ENCODE data around the gene POLRMT. TPM values are rescaled to one million over a fixed set of nuclear protein-coding genes. Genes with fewer than 3 reads are reported as not detected.

The POLRMT gene
- total RNA-seq, 1 experiment from 2014 or later: 100 TPM

DNA sequence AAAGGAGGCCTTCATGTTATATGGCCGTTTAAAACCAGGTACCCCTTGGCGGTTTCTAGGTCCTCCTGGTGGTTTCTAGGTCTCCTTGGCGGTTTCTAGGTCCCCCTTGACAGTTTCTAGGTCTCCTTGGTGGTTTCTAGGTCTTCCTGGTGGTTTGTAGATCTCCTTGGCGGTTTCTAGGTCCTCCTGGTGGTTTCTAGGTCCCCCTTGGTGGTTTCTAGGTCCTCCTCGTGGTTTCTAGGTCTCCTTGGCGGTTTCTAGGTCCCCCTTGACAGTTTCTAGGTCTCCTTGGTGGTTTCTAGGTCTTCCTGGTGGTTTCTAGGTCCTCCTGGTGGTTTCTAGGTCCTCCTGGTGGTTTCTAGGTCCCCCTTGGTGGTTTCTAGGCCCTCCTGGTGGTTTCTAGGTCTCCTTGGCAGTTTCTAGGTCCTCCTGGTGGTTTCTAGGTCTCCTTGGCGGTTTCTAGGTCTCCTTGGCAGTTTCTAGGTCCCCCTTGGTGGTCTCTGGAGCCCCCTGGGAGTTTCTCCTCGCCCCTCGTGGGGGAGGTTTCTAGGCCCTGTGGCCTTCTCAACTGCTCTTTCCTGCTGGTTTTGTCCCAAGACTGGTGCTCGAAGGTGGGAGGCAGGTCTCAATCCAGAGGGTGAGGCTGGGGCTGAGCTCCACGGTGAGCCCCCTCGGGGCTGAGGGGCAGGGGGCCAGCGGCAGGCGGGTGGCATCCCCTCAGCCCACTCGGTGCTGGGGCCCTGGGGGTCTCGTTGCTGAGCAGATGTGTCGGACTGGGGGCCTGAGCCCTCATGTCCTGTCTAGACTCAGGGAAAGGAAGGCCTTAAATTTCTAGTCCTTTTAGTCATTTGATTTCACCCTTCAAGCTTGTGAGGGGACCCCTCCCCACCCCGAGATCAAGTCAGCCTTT, 35.7 kb downstream of the POLRMT start:
- TF ChIP-seq, protein P1, sequence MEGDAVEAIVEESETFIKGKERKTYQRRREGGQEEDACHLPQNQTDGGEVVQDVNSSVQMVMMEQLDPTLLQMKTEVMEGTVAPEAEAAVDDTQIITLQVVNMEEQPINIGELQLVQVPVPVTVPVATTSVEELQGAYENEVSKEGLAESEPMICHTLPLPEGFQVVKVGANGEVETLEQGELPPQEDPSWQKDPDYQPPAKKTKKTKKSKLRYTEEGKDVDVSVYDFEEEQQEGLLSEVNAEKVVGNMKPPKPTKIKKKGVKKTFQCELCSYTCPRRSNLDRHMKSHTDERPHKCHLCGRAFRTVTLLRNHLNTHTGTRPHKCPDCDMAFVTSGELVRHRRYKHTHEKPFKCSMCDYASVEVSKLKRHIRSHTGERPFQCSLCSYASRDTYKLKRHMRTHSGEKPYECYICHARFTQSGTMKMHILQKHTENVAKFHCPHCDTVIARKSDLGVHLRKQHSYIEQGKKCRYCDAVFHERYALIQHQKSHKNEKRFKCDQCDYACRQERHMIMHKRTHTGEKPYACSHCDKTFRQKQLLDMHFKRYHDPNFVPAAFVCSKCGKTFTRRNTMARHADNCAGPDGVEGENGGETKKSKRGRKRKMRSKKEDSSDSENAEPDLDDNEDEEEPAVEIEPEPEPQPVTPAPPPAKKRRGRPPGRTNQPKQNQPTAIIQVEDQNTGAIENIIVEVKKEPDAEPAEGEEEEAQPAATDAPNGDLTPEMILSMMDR (conservative IDR thresholded peaks at IDR 0.05; ENCODE audit: low read depth, low read length): no peak
- no peak for TF ChIP-seq EZH2 (IDR thresholded peaks at IDR 0.05; ENCODE audit: borderline replicate concordance, low read depth, low read length, poor library complexity, severe bottlenecking)
- ChIA-PET CTCF (no interaction called here), POLR2A (ENCODE audit: low non-redundant PET) (no interaction called here)
- no peaks in the 10 kb centered on the region for H3K4me1 ChIP-seq (ENCODE audit: insufficient read depth, low read length, poor library complexity, severe bottlenecking)
- no peaks in the 10 kb centered on the region for H3K9me3 ChIP-seq (ENCODE audit: low read depth, low read length, poor library complexity, severe bottlenecking)
- H3K36me3 ChIP-seq (ENCODE audit: insufficient read depth, low read length, poor library complexity, severe bottlenecking): no peaks in the 10 kb centered on the region
- intact Hi-C loops (cut with micrococcal nuclease; ENCODE audit: unreplicated experiment): no loop called here
- H3K4me3 ChIP-seq (ENCODE audit: low read depth, low read length, poor library complexity, severe bottlenecking): no peak overlapping the region
- H3K27me3 ChIP-seq (replicated peaks; ENCODE audit: insufficient read depth, low read depth, low read length, poor library complexity): no peaks in the 10 kb centered on the region
- no peak overlapping the region for H3K27ac ChIP-seq (ENCODE audit: low read depth, low read length, poor library complexity, severe bottlenecking)
- no peak for DNase-seq (ENCODE audit: low spot score)
- BruUV-seq (replicated peaks): no TSS peak

DNA sequence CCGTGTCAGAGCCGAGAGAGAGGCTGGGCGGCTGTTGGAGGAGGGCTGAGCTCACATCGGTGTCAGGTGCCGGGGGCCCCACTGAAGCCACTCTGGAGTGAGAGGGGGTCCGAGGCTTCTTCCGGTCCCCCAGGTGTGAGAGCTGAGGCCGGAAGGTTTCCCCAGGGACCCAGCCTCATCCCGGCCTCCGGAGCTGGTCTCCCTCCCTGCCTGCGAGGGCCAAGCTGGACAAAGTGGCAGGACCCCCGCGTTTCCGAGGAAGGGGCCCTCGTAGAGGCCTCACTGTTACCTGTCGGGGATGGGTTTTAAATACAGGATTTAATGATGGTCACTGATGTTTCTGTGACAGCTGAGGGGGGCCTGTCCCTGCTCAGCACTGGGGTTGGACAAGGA, 37.1 kb downstream of the POLRMT start:
- Histone ChIP-seq H3K36me3 (ENCODE audit: insufficient read depth, low read length, poor library complexity, severe bottlenecking) (no peaks in the 10 kb centered on the region), H3K4me3 (ENCODE audit: low read depth, low read length, poor library complexity, severe bottlenecking) (no peak overlapping the region), H3K9me3 (ENCODE audit: low read depth, low read length, poor library complexity, severe bottlenecking) (no peaks in the 10 kb centered on the region), H3K27ac (ENCODE audit: low read depth, low read length, poor library complexity, severe bottlenecking) (no peak overlapping the region), H3K27me3 (replicated peaks; ENCODE audit: insufficient read depth, low read depth, low read length, poor library complexity) (no peaks in the 10 kb centered on the region), H3K4me1 (ENCODE audit: insufficient read depth, low read length, poor library complexity, severe bottlenecking) (peaks cover under 1% of the 10 kb centered on the region)
- intact Hi-C loops (cut with micrococcal nuclease; ENCODE audit: unreplicated experiment): no loop called here
- no peak for TF ChIP-seq EZH2 (IDR thresholded peaks at IDR 0.05; ENCODE audit: borderline replicate concordance, low read depth, low read length, poor library complexity, severe bottlenecking)
- TF ChIP-seq, protein P1 (conservative IDR thresholded peaks at IDR 0.05; ENCODE audit: low read depth, low read length): no peak
- CTCF ChIA-PET: no interaction called here
- no TSS peak for BruUV-seq (replicated peaks)
- POLR2A ChIA-PET (ENCODE audit: low non-redundant PET): no interaction called here
- no peak for DNase-seq (ENCODE audit: low spot score)

DNA sequence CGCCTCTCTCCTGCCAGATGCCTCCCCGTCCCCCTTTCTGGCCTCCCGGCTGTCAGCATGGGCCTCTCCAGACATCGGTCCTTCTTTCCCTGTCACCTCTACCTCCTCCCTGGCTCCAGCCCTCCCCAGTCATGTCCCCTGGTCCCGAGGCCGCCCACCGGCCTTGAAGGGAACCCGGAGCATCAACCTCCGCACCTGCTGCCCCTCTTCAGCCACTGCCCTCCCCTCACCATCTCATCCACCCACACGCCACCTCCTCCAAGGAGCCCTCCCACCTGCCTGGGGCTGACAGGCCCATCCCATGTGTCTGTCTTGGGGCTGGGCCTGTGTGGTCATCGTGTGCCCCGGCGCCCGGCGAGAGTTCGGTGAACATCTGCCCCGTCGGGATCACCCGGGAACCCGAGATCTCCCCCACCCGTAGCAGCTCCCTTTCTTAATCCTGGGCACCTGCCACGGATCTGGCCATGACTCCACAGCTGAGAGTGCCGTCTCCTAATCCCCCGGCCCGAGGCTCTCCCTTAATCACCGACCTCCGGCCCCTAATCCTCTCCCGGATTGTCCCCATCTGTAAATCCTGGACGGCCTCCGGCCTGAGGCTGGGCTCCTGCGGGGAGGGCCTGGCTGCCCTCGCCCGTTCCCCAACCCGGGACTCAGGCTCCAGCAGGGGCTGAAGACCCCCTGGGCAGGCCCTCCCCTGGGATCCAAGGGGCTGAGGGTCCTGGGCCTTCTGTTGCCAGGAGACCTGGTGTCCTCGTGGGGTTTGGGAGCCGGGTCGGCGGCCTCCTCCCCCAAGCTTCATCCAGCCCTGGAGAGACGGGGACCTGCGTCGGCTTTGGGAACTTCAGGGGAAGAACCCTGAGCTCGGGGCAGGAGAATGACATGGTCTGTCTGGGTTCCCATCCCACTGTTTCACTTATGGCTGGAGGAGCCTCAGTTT, 37.7 kb downstream of the POLRMT start:
- BruUV-seq (replicated peaks): no TSS peak
- intact Hi-C loops (cut with micrococcal nuclease; ENCODE audit: unreplicated experiment): no loop called here
- H3K4me1 ChIP-seq (ENCODE audit: insufficient read depth, low read length, poor library complexity, severe bottlenecking): peaks cover 8% of the 10 kb centered on the region
- no peak for DNase-seq (ENCODE audit: low spot score)
- no peak overlapping the region for H3K4me3 ChIP-seq (ENCODE audit: low read depth, low read length, poor library complexity, severe bottlenecking)
- ChIA-PET CTCF (no interaction called here), POLR2A (ENCODE audit: low non-redundant PET) (no interaction called here)
- H3K36me3 ChIP-seq (ENCODE audit: insufficient read depth, low read length, poor library complexity, severe bottlenecking): no peaks in the 10 kb centered on the region
- no peaks in the 10 kb centered on the region for H3K27me3 ChIP-seq (replicated peaks; ENCODE audit: insufficient read depth, low read depth, low read length, poor library complexity)
- no peak overlapping the region for H3K27ac ChIP-seq (ENCODE audit: low read depth, low read length, poor library complexity, severe bottlenecking)
- TF ChIP-seq, protein P1 (conservative IDR thresholded peaks at IDR 0.05; ENCODE audit: low read depth, low read length): no peak
- TF ChIP-seq EZH2 (IDR thresholded peaks at IDR 0.05; ENCODE audit: borderline replicate concordance, low read depth, low read length, poor library complexity, severe bottlenecking): no peak
- no peaks in the 10 kb centered on the region for H3K9me3 ChIP-seq (ENCODE audit: low read depth, low read length, poor library complexity, severe bottlenecking)
